Stimulated activated CD8-positive, alpha-beta memory T cell treated with anti-CD3 and anti-CD28 coated beads, Interleukin-15, amount 100 ng/mL, for 1 hour (primary cell): ENCODE results near the gene VTN.

ENCODE experiments used
- DNase-seq: peaks from one replicate; pipeline ENCODE4 v3.0.0-alpha.2; 2020; ENCODE audit warnings: low read depth

VTN gene

GRCh38 chr17:28368915-28369683, 1.0 kb downstream of the VTN start:
- DNase-seq, result no peak

GRCh38 chr17:28368306-28368831, 1.7 kb downstream of the VTN start:
- no peak for DNase-seq

GRCh38 chr17:28367641-28368305, 2.3 kb downstream of the VTN start:
- DNase-seq, result no peak

- no peak for DNase-seq
These were observed 3.5 kb downstream of the VTN start for GRCh38 chr17:28366605-28367004.

DNA sequence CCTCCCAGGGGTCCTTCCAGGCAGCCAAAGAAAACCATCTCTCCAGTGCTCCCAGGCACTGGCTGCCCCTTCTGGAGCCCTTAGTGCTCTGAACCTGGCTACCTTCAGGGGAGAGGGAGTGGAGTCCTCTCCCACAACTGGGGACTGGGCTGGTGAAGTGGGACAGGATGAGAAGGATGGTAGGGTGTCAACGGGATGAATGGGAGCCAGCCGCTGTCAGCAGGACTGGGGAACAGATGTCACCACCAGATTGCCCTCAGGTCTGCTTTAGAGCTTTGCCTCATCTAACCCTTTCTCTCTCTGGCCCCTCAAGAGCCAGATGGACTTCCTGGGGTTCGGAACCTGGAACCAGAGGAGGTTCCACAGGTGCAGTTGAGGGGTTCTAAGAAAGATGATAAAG, 4.6 kb downstream of the VTN start:
- DNase-seq, result no peak

GRCh38 chr17:28364665-28365363, 5.3 kb downstream of the VTN start, which contains the start of gene SEBOX:
Gene SEBOX, minus strand, starts transcription at chr17:28365199. Its CDS starts 48 bp downstream, at chr17:28365151.
- DNase-seq, result no peak

- no peak for DNase-seq
These were observed 6.1 kb downstream of the VTN start for GRCh38 chr17:28363776-28364650.

DNA sequence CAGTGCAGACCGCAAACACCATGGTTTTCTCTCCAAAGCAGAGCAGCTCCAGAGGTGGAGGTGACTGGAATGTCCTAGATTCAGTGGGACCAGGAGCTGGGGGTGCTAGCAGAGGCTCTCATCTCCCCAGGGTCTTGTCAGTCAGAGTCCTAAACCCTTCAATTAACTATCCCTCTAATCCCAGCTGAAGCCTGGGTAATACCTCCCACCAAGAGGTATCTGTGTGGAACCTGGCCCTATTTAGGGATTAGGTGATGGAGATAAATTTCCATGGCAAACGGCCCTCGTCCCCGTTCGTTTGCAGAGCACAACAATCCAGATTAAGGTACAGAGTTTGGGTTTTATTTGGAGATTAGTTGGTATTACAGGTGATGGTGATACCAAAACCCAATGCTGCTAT, 6.9 kb downstream of the VTN start:
- no peak for DNase-seq

DNA sequence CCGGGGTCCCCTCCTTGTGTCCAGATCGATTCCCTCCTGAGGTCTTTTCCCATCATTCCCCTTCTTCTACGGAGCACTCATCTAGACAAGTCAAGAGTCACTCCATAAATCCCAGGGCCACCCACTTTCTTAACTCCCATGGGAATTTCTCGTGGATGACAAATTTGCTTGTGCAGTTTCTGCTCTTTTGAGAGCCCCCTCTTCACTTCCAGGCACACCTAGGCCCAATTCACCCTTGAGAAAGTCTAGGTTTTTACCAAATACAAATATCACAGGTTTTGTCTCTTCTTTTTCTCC, 12.3 kb downstream of the VTN start:
- DNase-seq, result no peak

GRCh38 chr17:28357061-28357900, 12.8 kb downstream of the VTN start, which contains the start of gene POLDIP2:
Gene POLDIP2, minus strand, starts transcription at chr17:28357527. Its CDS starts 79 bp downstream, at chr17:28357448.
- DNase-seq, result peak; percentile 89

DNA sequence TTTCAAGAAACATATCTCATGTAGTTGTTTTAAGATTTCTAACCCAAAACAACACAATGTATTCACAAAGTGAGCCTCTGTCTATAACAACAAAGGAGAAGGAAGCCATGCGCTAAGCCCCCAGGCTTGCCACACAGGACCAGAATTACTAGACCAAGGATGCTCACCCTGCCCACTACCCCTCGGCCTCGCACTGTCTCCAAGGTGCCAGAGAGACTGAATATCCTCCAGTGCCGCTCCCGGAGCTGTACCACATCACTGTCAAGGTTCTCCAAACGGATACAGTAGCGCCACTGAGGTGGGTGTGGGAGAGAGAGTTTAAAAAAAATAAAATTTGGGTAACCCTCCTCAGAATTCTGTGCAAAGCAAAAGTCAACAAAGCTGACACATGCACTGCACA, 19.8 kb downstream of the VTN start:
- DNase-seq, result no peak

- no peak for DNase-seq
These were observed 21.1 kb downstream of the VTN start for GRCh38 chr17:28348979-28349378.

- DNase-seq, result no peak
These were observed 22.7 kb downstream of the VTN start for GRCh38 chr17:28347261-28347891.

DNA sequence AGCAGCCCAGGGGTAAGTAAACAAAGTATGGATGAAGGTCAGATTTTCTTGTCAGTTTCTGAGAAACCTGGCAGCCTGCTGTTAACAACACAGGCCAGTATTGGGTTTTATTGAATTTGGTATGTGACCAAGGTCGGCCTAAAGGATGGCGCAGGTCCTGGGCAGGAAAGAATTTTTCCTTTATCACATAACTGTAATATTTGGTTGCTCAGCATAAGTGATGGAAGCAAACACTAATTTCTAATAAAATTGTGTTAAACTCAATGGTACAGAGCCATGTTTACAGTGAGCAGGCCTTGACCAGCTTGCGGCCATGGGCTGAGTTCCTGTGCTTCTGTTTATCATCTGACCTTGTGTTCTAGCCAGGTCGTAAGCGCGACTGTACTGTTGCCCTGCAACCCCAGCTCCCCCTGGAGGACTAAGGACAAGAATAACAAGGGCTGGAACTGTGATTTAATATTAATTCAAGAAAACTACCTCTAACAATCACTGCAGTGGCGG, 23.3 kb downstream of the VTN start:
- DNase-seq, result no peak

DNA sequence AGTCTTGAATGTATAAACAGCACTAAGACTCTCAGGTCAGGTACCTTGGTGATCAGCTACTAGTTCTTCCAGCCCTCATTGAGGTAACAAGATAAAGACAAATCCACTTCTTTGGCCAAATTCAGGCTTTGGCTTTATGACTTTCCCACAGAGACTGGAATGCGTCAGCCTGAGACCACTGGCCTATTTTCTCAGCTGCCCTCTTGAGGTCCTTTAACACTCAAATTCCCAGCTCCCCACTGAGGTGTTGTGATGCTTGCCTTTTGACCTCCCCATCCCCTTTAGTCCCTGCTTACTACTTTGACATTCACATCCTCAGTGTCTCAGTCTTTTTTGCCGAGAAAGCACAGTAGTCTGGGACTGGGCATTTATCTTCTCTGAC, 23.9 kb downstream of the VTN start:
- DNase-seq, result no peak

GRCh38 chr17:28345419-28346198, 24.5 kb downstream of the VTN start:
- DNase-seq, result no peak

GRCh38 chr17:28344435-28344901, 25.6 kb downstream of the VTN start:
- DNase-seq, result no peak

DNA sequence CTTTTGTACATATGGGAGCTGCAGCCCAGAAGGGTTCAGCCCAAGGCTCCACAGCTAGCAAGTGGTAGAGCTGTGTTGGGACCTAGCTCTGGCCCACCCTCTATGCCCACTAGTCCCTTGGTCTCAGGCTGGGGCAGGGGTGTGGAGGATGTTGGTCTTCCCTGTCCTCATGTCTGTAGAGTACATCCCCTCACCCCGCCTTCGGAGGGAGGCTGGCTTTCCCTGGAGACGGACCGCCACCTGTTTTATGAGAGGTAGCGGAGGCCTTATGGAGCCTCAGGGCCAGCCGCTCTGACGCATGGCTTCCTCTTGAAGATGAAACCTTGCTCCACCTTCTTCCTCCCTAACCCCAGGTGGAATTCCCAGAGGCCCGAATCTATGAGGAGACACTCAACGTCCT, 26.1 kb downstream of the VTN start:
- DNase-seq, result no peak

DNA sequence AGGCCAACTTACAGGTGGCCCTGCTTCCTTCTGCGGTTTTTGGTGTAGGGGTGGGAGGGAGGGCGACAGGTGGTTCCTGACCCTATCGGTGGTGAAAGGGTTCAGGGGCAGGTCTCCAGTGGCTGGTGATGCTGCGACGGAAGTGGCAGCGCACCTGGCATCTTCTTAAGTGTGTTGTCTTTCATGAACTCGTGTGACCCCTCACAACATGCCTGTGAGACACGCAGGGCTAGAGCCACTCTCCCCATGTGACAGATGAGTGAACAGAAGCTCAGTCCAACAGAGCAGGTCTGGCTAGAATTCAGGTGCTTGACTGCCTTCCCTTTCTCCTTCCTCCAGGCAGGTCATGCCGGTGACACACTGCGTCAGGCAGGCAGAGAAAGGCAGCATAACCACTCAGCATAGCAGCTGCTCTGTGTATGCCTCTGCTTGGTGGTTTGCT, 26.6 kb downstream of the VTN start:
- DNase-seq, result no peak
